Skeletal muscle cell (primary cell): ENCODE measurements around the gene PRAMEF11.
"Not testable (repeated sequence)": the region's sequence is repeated elsewhere in the genome, so short reads cannot be mapped to it uniquely, and the experiment has no call there.

Experiments used
- DNase-seq: peaks from one replicate; pipeline ENCODE4 v3.0.0-alpha.2; 2010; ENCODE audit warnings: low read depth
- H3K4me3 ChIP-seq: 2 replicates; pipeline ENCODE4 v1.5.1; 2011; ENCODE audit warnings: low read depth, mild to moderate bottlenecking, control low read depth, low read length, moderate library complexity

Gene PRAMEF11

DNA sequence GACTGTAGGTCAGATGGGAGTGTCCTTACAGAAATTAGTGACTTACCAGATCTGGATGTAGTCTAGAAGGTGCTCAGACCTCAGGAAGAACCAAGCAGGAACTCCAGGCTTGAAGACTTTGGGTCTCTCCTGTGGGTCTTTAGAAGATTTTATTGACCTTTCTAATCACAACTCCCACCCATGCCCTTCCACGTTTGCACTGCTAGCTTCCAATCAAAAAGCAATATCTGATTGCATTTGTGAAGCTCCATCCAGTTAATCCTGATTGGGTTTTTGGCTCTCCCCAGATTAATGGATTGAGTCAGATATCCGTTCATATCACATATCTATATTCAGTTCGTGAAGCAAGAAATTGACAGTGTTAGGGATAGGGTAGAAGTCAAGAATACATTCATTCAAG lies at the start of gene PRAMEF11:
Gene PRAMEF11, minus strand, starts transcription at position 101 of the 400 bp plus-strand sequence. CDS start 2,621 bp downstream, outside the sequence.
- H3K4me3 ChIP-seq, DNase-seq: not testable (repeated sequence)

DNA sequence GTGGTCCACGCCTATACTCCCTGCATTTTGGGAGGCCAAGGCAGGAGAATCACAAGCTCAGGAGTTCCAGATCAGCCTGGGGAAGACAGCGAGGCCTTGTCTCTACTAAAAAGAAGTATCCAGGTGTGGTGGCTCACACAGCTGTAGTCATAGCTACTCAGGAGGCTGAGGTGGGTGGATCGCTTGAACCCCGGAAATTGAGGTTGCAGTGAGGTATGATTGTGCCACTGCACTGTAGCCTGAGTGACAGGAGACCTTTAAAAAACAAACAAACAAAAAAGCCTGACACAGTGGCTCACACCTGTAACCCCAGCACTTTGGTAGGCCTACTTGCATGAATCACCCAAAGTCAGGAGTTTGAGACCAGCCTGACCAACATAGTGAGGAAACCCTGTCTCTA lies 47.2 kb upstream of the PRAMEF11 start:
- not testable (repeated sequence) for H3K4me3 ChIP-seq, DNase-seq

DNA sequence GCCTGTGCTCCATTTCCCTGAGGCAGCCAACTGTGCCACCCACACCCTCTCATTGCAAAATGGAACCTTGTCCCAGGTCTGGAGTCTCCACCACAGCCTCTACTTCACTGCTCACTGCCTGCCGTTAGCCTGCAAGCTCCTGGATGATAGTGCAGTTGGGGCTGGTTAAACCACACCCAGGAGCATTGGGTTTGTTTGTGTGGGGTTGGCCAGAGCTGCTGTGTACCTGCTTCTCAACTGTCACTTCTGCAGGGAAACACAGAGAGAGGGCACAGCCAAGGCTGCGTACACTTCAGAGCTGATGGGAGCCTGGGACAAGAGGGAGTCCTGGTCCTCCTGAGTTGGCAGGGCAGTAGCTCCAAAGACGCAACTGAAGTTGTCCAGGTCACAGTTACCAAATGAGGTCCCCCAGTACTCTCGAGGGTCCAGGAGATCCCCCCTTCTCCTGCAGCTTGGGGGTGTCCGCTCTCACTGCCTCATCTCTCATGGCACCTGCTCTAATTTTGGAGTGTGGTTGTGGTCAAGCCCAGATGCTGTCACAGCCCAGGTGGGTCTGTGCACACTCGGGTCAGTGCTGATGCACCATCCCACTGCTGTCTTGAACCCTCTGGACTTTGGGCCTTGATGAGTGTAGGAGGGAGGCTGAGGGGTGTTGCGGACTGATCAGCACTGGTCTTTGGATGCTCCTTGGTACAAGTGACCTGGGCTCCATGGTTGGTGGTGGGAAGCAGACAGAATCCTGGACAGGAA lies 32.1 kb upstream of the PRAMEF11 start:
- not testable (repeated sequence) for DNase-seq, H3K4me3 ChIP-seq

DNA sequence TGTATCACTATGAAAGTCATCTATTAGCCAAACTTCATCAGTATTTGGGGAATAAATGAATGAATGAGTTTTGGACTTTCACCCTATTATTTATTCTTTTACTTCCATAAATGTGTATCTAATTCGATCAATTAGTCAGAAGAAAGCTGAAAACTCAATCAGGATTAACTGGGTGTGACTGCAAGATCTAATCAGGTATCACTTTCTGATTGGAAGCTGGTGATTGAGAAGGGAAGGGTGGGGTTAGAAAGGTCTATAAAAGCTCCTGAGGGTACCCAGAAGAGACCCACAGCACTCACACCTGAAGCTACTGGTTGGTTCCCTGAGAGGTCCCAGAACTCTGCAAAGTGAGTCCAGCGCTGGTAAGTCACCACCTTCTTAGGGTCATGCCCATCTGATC lies 25.6 kb upstream of the PRAMEF11 start, which contains the start of gene PRAMEF2:
Gene PRAMEF2, plus strand, starts transcription at position 301 of the 400 bp plus-strand sequence. CDS start 1,924 bp downstream, outside the sequence.
- not testable (repeated sequence) for DNase-seq, H3K4me3 ChIP-seq

DNA sequence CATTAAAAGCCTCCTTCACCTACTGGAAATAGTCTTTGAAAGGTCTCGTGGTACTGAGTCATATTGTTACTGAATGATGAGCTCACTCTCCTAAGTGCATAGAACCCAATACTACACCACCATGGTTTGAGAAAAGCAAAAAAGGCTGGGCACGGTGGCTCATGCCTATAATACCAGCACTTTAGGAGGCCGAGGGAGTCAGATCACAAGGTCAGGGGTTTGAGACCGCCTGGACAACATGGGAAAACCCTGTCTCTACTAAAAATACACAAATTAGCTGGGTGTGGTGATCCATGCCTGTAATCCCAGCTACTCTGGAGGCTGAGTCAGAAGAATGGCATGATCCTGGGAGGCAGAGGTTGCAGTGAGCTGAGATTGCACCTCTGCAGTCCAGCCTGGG lies 20.6 kb upstream of the PRAMEF11 start:
- no peak for DNase-seq
- no peak overlapping the region for H3K4me3 ChIP-seq

DNA sequence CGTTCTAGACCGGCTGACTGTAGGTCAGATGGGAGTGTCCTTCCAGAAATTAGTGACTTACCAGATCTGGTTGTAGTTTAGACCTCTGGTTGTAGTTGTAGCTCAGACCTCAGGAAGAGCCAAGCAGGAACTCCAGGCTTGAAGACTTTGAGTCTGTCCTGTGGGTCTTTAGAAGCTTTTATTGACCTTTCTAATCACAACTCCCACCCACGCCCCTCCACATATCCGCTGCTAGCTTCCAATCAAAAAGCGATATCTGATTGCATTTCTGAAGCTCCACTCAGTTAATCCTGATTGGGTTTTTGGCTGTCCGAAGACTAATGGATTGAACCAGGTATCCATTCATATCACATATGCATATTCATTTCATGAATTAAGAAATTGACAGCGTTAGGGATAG lies 17.4 kb upstream of the PRAMEF11 start, which contains the start of gene HNRNPCL1:
Gene HNRNPCL1, minus strand, starts transcription at position 101 of the 400 bp plus-strand sequence. CDS start 431 bp downstream, outside the sequence.
- not testable (repeated sequence) for H3K4me3 ChIP-seq, DNase-seq

DNA sequence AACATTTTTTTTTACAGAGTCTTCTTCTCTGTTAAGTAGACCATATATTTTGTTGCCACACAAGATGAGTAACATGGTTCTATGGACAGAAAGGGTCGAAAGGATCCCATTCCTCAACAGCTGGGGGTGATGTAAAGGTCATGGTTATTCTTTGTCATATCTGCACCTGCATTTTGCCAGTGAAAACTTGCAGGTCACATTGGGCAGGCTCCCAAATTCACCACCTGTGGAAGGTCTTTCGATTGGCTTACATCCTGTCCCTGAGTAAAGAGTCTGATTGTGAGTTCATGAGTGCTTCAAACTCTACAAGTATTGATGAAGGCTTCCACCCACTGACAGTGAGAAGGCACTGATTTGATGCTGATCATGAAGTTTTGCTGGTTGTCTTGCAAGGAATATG lies 2.0 kb upstream of the PRAMEF11 start:
- not testable (repeated sequence) for DNase-seq, H3K4me3 ChIP-seq

DNA sequence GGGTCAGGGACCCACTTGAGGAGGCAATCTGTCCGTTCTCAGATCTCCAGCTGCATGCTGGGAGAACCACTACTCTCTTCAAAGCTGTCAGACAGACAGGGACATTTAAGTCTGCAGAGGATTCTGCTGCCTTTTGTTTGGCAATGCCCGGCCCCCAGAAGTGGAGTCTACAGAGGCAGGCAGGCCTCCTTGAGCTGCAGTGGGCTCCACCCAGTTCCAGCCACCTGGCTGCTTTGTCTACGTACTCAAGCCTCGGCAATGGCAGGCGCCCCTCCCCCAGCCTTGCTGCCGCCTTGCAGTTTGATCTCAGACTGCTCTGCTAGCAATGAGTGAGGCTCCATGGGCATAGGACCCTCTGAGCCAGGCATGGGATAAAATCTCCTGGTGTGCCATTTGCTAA lies 12.1 kb downstream of the PRAMEF11 start:
- not testable (repeated sequence) for H3K4me3 ChIP-seq, DNase-seq

DNA sequence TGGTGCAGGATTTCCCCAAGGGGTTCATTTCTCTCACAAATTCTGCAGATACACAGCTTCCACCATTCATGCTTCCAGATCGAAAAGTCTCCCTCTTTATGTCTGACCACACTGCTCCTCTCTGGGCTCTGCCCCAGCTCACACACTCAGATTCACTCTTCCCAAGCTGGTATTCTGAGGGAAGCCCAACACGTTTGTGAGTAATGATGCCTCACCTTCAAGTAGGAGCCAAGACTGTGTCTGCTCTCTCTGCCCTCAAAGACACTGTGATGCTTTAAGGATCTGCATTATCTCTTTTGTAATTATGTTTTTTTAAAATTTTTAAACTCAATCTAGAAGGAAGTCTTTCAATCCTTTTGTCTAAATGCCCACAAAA lies 19.8 kb downstream of the PRAMEF11 start:
- H3K4me3 ChIP-seq, result no peak overlapping the region
- no peak for DNase-seq

DNA sequence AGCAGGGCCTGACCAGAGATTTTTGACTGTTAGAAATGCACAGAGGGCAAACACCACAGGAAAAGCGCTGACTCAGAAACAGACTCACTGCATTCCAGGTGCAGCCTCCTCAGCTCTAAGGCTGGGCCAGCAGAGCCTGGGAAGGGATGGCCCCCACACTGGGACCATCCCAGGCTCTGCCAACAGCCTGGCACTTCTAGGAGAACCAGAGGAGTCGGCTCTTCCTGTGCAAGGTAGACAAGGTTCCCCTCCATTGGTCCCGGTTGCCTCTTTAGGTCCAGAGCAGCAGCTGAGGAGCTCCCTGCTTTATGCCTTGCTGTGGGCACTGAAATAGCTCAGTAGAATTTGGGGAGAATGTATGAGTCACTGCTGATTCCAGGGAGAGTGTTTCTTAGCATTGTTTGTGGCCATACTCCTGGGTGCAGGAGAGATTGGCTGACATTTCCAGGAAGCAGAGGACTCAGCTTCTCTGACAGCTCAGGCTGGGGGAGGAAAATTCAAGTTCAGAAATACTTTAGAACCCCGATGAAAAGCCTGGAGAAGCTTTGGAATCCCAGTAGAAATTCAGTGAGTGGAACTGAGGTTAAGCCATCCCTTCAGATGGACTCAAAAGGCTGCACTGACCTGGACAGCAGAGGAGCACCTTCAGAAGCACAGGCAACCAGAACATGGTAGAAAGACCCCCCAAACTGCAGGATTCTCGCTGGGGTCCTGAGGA lies 20.4 kb downstream of the PRAMEF11 start:
- DNase-seq, result no peak
- H3K4me3 ChIP-seq, result no peak overlapping the region

DNA sequence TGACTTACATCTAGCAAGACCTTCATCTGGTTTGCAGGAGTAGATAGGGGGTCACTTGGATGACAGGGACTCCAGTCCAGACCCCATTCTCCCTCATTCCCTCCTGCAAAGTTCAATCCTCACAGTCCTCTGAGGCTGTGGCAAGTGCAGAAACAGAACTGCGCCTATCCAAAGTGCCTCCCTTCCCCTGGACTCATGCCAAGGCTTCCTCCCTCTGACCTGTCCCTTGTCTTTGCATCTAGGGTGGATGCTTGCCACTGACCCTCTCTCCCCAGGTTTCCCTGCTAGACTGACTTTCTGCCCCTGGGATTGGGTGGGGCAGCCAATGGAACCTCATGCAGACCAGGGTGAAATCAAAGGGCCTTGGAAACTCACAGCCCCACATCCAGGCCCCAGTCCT lies 21.3 kb downstream of the PRAMEF11 start:
- DNase-seq, result no peak
- H3K4me3 ChIP-seq, result no peak overlapping the region

DNA sequence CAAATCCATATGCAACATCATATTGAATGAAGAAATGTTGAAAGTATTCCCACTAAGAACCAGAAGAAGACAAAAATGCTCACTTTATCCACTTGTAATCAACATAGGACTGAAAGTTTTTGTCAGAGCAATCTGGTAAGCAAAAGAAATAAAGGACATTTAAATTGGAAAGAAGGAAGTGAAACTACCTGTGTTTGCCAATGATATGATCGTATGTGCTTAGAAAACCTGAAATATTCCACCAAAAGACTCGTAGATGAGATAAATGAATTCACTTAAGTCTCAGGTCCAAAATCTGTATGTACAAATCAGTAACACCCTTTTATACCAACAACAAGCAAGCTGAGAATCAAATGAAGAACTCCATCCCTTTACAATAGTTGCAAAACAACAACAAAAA lies 31.5 kb downstream of the PRAMEF11 start:
- no peak for DNase-seq
- H3K4me3 ChIP-seq, result no peak overlapping the region

DNA sequence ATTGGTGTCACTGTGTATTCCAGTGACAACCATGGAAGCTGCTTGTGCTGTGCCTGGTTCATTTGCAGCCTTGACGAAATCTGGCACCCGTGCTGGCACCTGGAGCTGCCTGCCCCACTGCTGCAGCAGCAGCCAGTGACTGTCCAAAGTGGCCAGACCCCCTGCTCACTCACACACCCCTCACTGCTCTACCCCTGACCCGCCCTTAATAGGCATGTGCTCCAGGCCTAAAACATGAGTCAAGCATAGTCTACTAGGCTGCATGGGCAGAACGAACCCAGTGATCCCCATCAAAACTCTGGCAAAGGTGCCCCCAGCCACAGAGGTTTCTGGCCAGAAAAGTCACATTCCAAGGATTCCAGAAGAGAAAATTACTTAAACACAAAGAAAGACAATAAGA lies 32.3 kb downstream of the PRAMEF11 start:
- no peak for DNase-seq
- no peak overlapping the region for H3K4me3 ChIP-seq

DNA sequence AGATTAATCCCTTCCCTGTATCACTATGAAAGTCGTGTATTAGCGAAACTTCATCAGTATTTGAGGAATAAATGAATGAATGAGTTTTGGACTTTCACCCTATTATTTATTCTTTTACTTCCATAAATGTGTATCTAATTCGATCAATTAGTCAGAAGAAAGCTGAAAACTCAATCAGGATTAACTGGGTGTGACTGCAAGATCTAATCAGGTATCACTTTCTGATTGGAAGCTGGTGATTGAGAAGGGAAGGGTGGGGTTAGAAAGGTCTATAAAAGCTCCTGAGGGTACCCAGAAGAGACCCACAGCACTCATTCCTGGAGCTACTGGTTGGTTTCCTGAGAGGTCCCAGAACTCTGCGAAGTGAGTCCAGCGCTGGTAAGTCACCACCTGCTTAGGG lies 40.1 kb downstream of the PRAMEF11 start, which contains the start of gene PRAMEF1:
Gene PRAMEF1, plus strand, starts transcription at position 301 of the 400 bp plus-strand sequence. CDS start 1,831 bp downstream, outside the sequence.
- DNase-seq, H3K4me3 ChIP-seq: not testable (repeated sequence)

DNA sequence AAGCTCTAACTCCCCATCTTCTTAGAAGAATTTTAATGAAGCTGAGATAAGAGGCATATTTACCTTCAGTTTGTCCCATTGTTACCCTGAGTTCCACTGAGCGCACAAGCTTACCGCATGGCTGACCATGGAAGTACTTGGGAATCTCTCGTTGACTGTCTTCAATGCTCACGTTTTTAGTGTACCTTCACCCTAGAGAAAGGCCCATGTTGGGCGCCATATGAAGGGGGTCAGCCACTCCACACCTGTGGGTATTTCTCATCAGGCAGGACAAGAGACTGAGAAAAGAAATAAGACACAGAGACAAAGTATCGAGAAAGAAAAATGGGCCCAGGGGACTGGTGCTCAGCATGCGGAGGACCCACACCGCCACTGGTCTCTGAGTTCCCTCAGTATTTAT lies 46.5 kb downstream of the PRAMEF11 start:
- H3K4me3 ChIP-seq, DNase-seq: not testable (repeated sequence)

DNA sequence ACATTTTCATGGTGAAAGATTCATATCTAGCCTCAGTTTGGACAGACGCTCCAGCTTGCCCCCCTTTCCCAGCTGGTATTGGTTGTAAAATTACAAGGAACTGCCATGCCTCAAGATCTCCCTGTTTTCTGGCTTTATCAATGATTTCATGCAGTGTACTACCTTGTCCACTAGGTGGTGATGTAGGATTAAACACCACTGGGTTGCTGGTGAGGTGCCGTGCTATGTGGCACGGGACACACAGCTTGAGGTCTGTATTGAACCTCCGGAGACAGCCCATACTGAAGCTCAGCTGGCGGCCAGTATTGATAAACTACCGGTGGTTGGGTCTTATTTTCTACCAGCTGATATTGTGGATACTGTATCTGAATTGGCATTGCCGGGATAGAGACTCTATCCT lies 47.4 kb downstream of the PRAMEF11 start:
- not testable (repeated sequence) for H3K4me3 ChIP-seq, DNase-seq

DNA sequence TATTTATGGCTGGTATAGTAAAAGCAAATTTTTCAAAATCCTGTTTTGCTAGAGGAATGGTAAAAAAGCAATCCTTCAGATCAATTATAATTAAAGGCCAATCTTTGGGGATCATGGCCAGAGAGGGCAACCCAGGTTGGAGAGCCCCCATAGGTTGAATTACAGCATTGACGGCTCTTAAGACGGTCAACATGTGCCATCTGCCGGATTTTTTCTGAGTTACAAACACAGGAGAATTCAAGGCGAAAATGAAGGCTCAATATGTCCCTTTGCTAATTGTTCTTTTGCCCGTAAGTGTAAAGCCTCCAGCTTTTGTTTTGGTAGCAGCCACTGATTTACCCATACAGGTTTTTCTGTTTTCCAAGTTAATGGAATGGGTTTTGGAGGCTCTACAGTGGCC lies 49.7 kb downstream of the PRAMEF11 start:
- not testable (repeated sequence) for H3K4me3 ChIP-seq

DNA sequence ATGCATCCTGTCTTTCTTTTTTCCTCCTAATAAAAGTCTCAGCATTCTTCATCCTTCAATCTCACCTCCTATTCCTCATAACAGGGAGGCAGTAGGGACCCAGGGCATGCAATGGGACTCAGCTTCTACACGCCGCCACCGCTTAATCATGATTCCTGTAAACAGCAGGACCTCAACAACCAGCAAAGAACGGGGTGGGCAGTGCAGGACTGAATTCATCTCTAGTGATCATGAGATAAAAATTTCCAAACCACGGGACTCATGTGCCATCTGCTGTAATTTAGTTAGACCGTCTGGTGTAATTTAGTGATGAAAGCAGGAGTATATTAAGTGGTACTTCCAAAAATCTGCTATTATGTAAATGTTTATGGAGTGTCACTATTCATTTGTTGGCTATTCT lies 52.3 kb downstream of the PRAMEF11 start:
- no peak for DNase-seq
- no peak overlapping the region for H3K4me3 ChIP-seq

More for the DNA sequence above, 49.7 kb downstream of the PRAMEF11 start:
- DNase-seq, result not testable (repeated sequence)

DNA sequence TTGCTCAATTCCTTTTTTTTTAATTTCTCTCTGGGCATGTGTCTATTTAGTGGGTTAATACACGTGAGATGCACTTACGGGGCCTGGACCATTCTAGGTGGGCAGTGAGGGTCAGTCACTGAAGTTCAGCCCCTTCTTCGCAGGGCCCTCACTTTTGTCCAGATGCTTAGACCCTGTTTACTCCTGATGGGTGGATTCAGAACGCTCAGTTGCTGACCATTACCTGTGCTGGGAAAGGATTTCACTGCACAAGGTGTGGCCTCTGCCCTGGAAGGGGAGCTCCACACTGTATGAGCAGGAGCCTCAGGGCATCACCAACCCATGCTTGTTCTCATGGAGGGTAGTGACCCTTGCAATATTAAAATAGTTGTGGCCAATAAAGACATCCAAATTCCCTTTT lies 53.1 kb downstream of the PRAMEF11 start:
- no peak for DNase-seq
- no peak overlapping the region for H3K4me3 ChIP-seq

DNA sequence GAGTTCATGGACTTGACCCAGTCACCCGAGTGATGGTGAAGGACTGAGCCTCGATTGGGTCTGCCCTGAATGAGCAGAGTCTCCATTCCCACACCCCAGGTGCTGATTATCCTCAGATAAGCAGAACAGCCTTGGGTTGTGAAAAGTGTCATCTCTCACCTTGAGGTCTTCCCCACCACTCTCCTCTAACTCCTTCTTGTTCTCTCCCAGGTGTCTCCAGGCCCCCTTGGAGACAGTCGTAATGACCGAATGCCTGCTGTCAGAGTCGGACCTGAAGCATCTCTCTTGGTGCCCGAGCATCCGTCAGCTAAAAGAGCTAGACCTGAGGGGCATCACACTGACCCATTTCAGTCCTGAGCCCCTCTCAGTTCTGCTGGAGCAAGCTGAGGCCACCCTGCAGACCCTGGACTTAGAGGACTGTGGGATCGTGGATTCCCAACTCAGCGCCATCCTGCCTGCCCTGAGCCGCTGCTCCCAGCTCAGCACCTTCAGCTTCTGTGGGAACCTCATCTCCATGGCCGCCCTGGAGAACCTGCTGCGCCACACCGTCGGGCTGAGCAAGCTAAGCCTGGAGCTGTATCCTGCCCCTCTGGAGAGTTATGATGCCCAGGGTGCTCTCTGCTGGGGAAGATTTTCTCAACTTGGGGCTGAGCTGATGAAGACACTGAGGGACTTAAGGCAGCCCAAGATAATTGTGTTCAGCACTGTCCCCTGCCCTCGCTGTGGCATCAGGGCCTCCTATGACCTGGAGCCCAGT lies 54.2 kb downstream of the PRAMEF11 start:
- DNase-seq, result no peak
- H3K4me3 ChIP-seq, result no peak overlapping the region
